H1 (cell line): ENCODE measurements around the gene ARAP3. TPM values are rescaled to one million over a fixed set of nuclear protein-coding genes. Genes with fewer than 3 reads are reported as not detected.

Experiments
- CEBPB ChIP-seq: IDR thresholded peaks from 2 replicates; pipeline ENCODE4 v1.6.1; 2012; ENCODE audit warnings: low read depth, low read length
- PHF8 ChIP-seq: fragments of 200-600 bp; sonication (generic); conservative IDR thresholded peaks from 2 replicates; pipeline ENCODE4 v1.7.1; 2012; ENCODE audit warnings: low read depth, mild to moderate bottlenecking, inconsistent platforms, low read length, moderate library complexity
- polyA plus RNA-seq, 7 experiments: library from polyadenylated mRNA; depleted of rRNA in 3 of 7; stranded (reverse) in 5 of 7; unstranded in 2 of 7; fragments of >200 nt in 5 of 7; fragments of 200-250 nt in 2 of 7; gene quantifications; 1 replicate in 5 of 7; 2 replicates in 1 of 7; 4 replicates in 1 of 7; pipeline versions ENCODE4 v1.2.1 to v1.2.3, GENCODE V29; 2011 to 2013; ENCODE audit warnings: missing spikeins in 2 of 7, mixed read lengths in 2 of 7
- total RNA-seq: library from RNA; stranded (reverse); fragmentation: NEBNext Ultra II Directional; extraction: Animal tissue kit (Norgen Biotek cat#: 25700); gene quantifications from 2 replicates; pipeline ENCODE4 v1.2.1, GENCODE V29; 2021

ARAP3 gene
- total and polyA plus RNA-seq, 2 of the 8 experiments (the other 6 are each of a cell fraction or from before 2014, with no cell fraction given): 14.4 to 48.6 TPM

- TF ChIP-seq CEBPB (no peak), PHF8 (no peak)
These were observed 24.0 kb downstream of the ARAP3 start (continued) for GRCh38 chr5:141657937-141658545.
